GM18858 (cell line): ENCODE results near the gene RPL19.

ENCODE experiments used
- ATAC-seq: cut with Tn5 transposase; IDR thresholded peaks from one replicate; pipeline ENCODE4 v1.9.1; 2021; ENCODE audit not compliant: unreplicated experiment

Gene RPL19

DNA sequence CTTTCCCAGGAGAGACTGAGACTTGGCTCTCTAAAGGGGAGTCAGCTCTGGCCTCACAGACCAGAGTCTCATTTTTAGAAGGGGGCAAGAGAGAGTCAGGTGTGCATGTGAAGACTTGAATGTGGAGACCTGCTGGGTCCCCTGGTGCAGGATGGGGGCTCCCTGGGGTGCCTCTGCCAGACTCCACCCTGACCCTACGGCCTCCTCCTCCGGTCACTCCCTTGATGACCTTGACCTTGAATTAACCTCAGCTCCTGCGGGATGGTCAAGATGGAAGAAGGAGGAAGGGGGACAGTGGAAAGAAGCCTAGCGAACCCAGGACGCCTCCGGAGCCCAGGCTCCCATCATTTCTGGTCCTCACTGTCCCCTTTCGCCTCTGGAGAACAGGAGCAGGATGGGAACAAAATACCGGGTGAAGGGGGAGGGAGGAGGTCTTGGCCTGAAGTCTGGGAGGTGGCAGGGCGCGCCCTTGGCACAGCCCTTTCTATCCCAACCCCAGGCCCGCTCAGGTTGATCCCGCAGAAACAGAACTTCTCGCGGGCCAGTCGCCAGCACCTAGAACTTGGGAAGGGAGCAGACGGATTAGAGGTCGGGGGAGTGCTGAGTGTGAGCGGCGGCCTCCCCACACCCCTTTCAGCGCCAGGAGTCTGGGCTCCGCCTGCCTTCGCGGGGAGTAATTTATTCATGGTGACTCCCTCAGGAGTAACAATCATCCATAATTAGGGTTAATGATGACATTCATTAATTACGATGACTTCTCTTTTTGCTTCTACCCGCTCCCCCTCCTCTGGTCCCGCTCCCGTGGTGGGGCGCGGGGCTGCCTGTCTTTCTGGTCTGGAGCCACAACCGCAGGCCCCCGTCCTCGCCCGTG is 24.1 kb downstream of the RPL19 start:
- ATAC-seq, result no peak

DNA sequence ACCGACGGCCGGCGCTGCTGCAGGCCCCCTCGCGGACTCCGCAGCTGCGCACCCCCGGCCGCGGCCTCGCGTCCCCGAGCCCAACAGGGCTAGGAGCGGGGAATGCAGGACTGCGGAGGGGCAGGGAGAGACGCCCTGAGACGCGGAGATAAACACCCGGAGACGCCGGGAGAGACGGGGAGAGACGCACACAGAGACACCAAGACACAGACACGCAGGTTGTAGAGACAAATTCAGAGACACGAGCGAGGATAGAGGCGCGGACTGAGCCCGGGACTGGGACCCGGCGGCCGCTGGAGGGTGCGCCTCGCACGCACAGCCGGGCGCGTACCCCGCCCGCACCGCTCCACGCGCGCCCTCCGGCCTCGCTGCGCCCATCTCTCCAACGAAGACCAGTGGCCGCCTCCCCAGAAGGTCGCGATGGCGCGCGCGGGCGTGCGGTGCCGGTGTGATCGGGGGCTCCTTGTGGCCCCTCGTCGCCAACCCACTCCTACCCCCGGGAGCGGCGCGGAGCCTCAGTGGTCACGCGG is 24.8 kb downstream of the RPL19 start:
- no peak for ATAC-seq

DNA sequence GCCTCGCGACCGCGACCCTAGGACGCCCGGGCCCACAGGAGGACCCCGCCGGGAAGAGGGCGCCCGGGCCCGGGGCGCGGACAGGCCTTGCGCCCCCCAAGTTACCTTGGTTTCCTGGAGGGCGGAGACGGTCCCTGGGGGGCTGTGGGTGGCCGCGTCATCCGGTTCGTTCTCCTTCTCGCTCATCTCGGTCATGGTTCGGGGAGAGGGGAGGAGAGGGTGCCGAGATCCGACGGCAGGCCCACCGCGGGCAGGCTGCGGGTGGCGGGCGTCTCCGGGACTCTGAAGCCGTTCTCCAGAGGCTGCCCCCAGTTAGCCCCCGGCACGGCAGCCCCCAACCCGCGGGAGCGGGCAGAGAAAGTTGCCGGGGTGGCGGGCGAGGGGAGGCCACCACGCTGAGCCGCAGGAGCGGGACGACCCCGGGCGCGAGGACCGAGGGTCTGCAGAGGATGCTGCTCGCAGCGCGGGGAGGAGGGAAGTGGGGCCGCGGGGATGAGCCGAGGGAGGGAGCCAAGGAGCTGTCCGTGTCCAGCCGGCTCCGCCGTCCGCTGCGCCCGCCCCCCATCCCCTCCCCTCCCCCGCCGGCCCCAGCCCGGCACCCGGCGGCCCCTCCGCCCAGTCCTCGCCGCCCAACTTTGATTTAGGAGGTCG is 25.4 kb downstream of the RPL19 start, which contains the start of gene STAC2:
TSS of gene STAC2 (minus strand) at position 638 of the 651 bp plus-strand sequence. CDS start at position 195, 443 bp downstream.
- no peak for ATAC-seq

DNA sequence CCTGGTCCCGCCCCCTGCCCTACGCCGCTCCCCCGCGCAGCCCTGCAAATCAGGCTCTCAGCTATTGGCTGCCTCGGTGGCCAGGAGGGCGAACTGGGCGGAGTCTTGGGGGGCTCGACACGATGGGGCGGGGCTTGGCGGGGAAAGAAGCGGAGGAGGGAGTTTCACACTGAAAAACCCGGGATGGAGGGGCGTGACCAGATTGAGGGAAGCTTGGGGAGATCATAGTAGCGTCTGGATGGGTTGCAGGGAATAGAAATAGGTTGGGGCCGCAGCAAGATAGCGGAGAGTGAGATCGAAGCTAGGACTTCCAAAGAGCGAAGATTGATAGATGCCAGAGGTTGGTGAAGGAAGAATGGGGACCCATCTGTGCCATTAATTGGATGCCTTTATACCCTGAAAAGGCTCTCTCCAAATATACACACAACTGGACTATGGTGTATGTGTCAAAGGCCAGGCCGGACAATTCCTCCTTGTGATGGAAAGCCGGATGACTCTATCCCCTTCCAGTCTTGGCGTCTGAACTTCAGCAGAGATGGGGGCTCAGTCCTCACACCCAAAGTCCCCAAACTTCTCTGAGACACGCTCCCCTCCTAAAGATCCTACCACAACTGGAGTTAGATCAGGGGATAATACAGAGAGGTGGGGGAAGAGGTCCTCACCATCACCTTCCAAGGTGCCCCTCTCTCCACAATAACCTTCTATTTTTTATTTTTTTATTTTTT is 26.0 kb downstream of the RPL19 start:
- ATAC-seq, result no peak

DNA sequence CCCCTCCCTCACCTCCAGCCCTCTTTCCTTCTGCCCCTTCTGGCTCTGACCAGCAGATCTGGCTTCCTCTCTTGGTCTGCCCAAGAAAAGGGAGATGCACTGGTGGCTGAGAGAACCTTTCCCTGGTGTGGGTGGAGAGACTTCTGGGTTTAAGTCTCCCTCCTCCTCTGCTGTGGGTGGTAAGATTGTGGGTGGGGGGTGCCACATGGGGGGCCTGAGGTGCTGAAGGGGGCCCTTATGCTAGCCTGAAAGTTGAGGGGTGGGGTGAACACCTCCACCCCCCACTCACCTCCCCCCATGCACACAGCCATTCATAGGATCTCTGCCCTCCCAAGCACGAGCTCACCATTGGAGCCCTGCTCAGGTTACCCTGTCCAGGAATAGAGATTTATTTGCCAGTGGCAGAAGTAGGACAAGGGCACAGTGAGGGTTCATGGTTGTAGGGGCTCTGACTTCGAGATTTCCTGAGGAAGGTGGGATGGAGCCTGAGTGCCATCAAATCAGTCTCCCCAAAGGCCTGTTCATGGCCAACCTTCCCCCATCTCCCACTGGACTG is 27.4 kb downstream of the RPL19 start:
- no peak for ATAC-seq

DNA sequence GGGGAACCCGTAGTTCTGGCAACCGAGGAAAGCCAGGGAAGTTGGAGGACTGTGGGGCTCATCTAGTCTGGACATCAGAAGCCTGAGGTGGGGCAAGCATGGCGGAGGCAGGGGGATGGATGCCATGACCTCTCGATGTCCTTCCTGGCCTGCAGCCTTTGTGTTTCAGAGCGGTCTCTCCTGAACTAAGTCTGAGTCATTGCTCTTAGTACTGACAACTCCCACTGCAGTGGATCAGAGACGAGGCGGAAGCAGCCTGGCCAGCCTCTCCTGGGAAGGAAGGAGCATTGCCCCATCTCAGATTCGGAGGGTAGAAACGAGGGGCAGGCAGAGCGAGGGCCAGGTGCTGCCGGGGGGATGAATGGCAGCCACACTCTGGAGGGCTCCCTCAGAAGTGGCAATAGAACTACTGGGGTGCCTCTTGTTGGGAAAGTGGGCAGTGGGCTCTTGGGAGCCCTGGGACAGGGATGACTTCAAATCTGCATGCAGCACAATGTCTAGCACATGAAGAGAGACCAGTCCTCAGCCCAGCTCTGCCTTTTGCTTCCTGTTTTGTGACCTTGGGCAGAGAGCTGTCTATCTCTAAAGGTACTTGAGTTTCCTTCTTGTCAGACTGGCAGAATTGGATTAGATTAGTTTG is 29.3 kb downstream of the RPL19 start:
- no peak for ATAC-seq

DNA sequence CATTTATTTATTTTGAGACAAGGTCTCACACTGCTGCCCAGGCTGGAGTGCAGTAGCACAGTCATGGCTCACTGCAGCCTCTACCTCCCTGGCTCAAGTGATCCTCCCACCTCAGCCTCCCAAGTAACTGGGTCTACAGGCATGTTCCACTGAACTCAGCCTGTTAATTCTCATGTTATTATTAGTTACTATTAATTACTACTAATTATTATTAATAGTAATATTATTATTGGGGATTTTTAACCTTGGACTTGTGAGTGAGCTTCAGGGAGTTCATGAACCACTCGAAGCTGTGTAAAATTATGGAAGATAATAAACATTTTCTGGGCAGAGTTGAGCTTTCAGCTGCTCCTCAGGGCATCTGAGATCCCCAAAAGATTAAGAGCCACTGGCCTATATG is 30.3 kb downstream of the RPL19 start:
- ATAC-seq, result no peak

DNA sequence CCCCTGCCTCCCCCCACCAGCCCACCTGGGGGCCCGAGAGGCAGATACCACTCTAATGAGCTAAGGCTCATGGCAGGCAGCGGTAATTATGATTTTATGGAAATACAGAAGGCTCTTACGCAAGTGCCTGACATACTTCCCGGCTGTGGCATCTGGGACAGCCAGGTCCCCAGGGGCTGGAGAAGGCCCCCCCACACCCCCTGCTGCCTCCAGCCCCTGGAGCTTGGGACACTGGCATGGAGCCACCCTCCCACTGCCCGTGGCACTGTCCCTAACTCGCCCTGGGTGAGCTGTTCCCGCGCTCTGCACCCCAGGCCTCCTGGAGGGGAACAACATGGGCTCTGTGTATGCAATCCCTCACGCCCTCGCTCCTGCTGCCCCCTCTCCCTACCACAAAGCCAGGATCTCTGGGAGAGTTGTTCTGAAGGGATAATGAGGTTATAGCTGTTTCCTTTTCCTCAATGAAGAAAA is 31.0 kb downstream of the RPL19 start:
- no peak for ATAC-seq

DNA sequence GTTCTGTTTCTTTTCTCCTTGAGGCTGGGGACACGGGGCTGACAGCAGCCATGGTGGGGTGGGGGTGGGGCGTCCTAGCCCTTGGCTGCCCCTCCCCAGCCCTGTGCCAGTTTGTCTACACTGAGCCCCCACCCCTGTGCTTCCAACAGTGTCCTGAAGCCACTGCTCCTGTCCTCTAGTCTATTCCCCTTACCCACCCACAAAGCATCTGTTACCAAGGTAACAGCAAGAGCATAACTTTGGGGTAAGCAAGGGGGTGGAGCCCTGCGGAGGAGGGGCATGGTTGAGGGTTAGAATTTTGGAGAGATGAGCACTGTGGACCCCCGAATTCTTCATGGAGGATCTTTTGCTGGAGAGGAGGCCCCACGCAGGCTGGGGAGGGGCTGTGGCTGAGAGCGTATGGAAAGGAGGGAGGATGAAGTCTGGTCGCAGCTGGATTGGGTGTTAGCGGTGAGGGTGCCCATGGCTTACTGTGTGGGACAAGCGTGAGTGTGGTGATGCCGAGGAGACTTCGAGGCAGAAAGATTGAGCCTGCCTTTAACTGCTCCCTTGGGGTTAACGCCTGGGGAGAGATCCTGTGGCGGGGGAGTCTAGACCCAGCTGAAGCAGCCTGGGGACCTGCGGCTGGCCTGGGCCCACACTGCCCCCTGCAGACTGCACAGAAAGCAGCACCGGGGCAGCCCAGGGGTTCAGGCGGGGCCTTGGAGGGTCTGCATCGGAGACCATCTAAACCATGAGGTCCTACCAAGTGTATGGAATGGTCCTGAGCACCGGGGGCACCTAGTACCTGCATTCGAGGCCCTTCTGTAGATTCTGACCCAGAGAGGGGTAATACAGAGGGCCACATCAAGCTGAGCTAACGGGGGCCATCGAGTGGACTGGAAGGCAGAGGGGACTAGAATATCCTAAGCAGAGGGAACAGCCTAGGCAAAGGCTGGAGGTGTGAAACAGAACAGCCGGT is 31.8 kb downstream of the RPL19 start:
- ATAC-seq, result no peak

DNA sequence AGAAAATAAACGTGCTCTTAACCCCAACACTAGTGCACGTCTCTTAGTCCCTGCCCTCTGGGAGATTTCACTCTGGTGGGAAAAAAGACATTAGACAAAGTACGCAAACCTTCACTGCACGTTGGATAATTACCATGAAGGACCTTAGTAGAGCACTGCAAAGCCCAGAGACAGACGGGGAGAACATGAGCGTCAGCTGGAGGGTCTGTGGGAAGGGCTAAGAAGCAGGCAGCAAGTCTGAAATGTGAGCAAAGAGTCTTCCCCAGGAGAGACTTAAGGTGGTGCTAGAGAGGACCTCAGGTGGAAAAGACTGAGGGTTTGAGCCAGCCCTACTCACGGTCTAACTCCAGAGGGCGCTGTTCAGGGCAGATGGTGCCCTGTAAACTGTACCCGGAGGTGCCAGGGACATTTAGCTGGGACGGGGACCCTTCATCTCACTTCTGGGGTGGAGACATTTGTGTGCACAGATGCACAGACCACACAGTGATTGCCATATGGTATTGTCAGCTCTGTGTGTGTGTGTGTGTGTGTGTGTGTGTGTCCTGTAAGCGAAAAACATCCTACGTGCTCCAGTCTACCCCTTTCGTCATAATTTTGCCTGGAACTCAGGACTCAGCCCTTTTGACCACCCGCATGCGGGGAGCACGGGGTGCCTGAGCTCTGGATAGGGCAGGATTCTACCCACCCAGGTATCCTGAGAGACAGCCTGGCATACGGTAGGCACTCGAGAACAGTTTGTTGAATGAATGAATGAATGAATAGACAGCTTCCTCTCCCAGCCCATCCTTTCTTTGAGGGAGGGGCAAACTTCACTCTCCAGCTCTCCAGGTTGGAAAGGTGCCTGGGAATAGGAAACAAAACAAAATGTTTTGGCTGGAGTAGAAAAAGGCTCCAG is 35.7 kb downstream of the RPL19 start:
- no peak for ATAC-seq

DNA sequence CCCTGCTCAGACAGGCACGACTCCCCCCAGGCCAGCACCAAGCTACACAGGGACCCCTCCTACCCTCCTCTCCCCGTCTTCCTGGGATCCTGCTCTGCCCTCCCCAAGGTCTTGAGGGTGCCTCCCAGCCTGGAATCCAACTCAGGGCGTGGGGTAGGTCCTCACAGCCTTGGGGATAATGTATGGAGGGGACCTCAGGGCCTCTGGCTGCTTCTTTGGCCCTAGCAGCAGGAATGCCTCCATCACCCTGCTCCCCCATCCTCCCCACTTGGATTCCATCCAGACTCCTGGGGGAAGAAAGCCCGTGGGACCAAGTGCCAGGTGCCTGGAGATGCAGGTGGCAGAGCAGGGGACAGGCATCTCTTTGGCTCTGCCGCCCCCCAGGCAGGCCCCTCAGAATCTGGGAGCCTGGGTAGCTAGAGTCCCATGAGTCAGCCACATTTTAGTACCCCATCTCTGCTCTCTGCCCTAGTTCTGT is 36.4 kb downstream of the RPL19 start:
- no peak for ATAC-seq

DNA sequence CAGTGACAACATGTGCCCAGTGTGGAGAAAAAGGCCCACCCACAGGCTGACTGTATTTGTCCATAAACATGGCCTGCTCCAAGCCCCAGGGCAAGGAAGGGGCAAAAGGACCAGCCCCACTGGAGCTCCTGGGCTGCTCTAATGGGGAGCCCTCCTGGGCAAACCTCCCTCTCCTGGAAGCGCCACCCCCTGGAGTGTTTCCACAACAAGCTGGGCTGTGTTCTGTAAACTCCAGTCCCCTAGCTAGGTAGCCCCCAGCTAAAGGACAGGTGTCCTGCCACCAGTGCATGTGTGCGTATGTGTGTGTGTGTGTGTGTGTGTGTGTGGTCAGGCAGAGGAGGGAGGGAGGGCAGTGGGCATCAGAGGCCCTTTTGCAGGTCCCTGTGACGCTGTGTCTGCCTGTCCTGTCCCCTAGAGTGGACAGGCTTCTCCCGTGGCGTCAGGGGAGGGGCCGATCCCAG is 36.9 kb downstream of the RPL19 start:
- ATAC-seq, result no peak

DNA sequence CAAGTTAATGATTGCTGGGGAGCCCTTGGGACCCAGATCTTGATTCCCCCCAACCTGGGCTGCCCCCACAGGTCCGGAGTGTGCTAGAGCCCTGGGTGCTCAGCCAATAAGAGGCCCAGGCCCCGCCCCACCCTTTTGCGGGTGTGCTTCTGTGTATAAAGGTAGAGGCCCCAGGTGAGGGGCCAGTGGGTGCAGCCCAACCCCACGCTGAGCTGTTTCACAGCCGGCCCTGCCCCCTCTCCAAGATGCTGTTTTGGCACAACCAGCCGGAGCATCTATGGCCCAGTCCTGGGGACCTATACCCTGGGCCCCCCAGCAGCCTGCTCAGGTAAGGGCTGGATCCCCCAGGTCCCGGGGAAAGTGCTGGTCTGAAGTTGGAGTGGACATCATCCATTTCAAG is 37.5 kb downstream of the RPL19 start:
- ATAC-seq, result no peak

DNA sequence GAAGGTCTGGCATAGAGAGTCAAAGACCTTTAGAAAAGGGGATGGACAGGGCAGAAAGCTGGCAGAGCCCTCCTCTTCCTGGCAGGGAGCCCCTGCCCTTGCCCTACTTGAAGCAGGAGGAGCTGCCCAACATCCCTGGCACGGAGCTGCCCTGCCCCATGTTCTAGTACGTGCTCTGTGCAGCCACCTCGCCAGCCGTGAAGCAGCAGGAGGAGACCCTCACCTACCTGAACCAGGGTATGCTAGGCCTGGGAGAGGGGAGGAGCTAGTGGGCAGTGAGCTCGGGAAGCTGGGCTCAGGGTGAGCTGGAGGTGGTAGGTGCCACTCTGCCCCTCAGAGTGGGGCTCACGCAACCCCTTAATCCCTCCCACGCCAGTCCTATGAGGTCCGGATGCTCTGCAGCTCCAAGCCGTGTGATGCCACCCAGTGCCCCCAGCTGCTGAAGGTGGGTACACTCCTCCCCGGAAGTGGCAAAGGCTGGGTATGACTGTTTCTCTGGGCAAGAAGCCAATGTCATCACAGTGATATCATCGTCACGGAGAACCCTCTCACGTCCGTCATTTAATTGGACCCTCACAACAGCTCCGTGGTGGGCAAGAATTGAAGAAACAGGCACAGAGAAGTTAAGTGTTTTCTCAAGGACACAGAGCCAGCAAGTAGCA is 38.4 kb downstream of the RPL19 start:
- no peak for ATAC-seq

DNA sequence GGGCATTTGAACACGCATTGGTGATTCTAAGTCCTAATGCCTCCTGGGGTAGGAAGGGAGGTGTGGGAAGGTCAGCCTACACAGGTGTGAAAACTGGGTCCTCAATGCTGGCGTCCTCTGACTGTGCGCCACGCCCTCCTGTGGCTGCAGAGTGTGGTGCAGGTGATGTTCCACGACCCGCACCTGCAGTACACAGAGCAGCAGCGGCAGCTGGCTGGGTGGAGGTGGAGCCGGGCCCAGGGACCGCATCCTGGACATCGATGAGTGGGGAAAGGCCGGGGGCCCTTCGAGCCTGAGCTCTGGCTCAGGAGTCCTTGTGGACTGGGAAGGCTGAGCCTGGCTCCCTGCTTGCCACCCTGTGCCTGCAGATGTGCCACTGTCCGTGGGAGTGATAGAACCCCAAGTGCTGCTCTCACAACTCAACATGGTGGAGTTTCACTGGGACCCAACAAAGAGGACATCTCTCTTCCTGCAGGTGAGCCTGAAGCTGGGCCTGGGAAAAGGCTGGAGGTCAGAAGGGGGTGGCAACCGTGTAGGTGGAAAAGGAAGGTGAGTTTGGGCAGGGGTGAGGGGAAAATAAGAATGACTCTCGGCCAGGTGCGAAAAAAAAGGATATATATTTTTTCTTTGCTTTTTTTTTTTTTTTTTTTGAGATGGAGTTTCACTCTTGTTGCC is 39.7 kb downstream of the RPL19 start:
- no peak for ATAC-seq

DNA sequence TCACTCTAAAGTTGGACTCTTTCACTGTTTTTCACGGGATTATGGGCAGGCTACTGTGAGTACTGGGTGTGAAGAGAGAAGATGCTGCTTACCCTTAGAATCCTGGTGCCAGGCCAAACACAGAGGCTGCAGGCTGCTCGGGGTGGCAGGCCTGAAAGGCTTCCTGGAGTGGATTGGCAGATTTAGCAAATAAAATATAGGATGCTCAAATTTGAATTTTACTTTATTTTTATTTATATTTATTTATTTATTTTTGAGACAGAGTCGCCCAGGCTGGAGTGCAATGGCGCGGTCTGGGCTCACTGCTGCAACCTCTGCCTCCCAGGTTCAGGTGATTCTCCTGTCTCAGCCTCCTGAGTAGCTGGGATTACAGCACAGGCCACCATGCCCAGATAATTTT is 40.5 kb downstream of the RPL19 start:
- ATAC-seq, result no peak

DNA sequence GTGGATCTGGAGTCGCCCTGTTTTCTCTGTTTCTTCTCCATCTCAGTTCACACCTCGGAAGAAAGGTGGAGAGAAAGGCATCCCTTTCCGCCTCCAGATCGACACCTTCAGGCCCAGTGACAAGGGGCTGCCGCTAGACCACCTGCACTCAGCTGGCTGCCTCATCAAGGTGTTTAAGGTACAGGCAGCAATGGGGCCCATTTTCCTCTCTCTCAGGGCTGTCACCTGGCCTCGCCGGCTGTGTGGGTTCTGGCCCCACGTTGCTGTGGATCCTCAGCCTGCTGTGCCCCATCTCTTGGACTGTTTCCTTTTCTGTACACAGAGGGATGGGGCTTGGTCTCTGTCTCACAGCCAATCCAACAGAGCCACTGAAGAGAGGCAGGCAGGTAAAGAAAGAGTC is 43.1 kb downstream of the RPL19 start:
- ATAC-seq, result no peak
